Nephron (organoid): Measurements from ENCODE around the gene RBMS1.

Experiments
- H3K27ac Mint-ChIP-seq, 3 experiments: 2 replicates each; pipeline ENCODE4 v1.8.0; 2020; ENCODE audit warnings: mixed read lengths in 3 of 3, mild to moderate bottlenecking in 2 of 3, moderate library complexity in 1 of 3
- H3K27me3 Mint-ChIP-seq: 2 replicates; pipeline ENCODE4 v1.8.0; 2021; ENCODE audit warnings: low read depth, mild to moderate bottlenecking, moderate library complexity, mixed read lengths
- H3K36me3 Mint-ChIP-seq: 2 replicates; pipeline ENCODE4 v1.8.0; 2020; ENCODE audit warnings: low read depth, mixed read lengths
- H3K4me1 Mint-ChIP-seq: 2 replicates; pipeline ENCODE4 v1.8.0; 2020; ENCODE audit warnings: mixed read lengths
- H3K4me3 Mint-ChIP-seq, 3 experiments: 2 replicates each; pipeline ENCODE4 v1.8.0; 2020; ENCODE audit warnings: mild to moderate bottlenecking in 3 of 3, mixed read lengths in 3 of 3, moderate library complexity in 2 of 3
- H3K9me3 Mint-ChIP-seq: 2 replicates; pipeline ENCODE4 v1.8.0; 2020; ENCODE audit warnings: mixed read lengths
- CTCF ChIP-seq, 3 experiments: fragments of 200-600 bp; sonication (generic); IDR thresholded peaks; one replicate each; pipeline ENCODE4 v1.5.0; 2021; ENCODE audit warnings: antibody characterized with exemption in 3 of 3; ENCODE audit not compliant: unreplicated experiment in 3 of 3

The RBMS1 gene

GRCh38 chr2:160229591-160229990 lies 264.0 kb downstream of the RBMS1 start:
- no peaks in the 10 kb centered on the region for H3K9me3 Mint-ChIP-seq

GRCh38 chr2:160228141-160228917 lies 265.3 kb downstream of the RBMS1 start:
- no peak for TF ChIP-seq CTCF (IDR thresholded peaks at IDR 0.05; ENCODE audit: unreplicated experiment in 3 of 3)
- H3K4me3 Mint-ChIP-seq, result no peak overlapping the region
- no peaks in the 10 kb centered on the region for H3K9me3 Mint-ChIP-seq
- peak overlapping the region; percentile 72 to 93 (median 91) for H3K27ac Mint-ChIP-seq
- H3K4me1 Mint-ChIP-seq, result peaks cover 64% of the 10 kb centered on the region
- no peaks in the 10 kb centered on the region for H3K27me3 Mint-ChIP-seq
- no peaks in the 10 kb centered on the region for H3K36me3 Mint-ChIP-seq

More at GRCh38 chr2:160229591-160229990, 264.0 kb downstream of the RBMS1 start:
- Mint-ChIP-seq H3K4me3 (no peak overlapping the region), H3K27ac (peak overlapping the region; percentile 60 to 93 (median 61)), H3K4me1 (peaks cover 53% of the 10 kb centered on the region), H3K36me3 (no peaks in the 10 kb centered on the region), H3K27me3 (no peaks in the 10 kb centered on the region)
- TF ChIP-seq CTCF (IDR thresholded peaks at IDR 0.05; ENCODE audit: unreplicated experiment in 3 of 3), result no peak

- Mint-ChIP-seq H3K27me3 (peaks cover 3% of the 10 kb centered on the region), H3K36me3 (no peaks in the 10 kb centered on the region), H3K9me3 (no peaks in the 10 kb centered on the region), H3K4me1 (peaks cover 70% of the 10 kb centered on the region), H3K4me3 (no peak overlapping the region), H3K27ac (peak overlapping the region; percentile 72 to 93 (median 91))
- TF ChIP-seq CTCF (IDR thresholded peaks at IDR 0.05; ENCODE audit: unreplicated experiment in 3 of 3), result no peak
Measured at GRCh38 chr2:160227293-160227915, 266.2 kb downstream of the RBMS1 start.

GRCh38 chr2:160226367-160226766 lies 267.2 kb downstream of the RBMS1 start:
- Mint-ChIP-seq H3K9me3 (no peaks in the 10 kb centered on the region), H3K36me3 (no peaks in the 10 kb centered on the region), H3K4me1 (peaks cover 77% of the 10 kb centered on the region), H3K4me3 (no peak overlapping the region), H3K27ac (peak overlapping the region; percentile 72 to 93 (median 91)), H3K27me3 (peaks cover 3% of the 10 kb centered on the region)
- no peak for TF ChIP-seq CTCF (IDR thresholded peaks at IDR 0.05; ENCODE audit: unreplicated experiment in 3 of 3)

- no peak for TF ChIP-seq CTCF (IDR thresholded peaks at IDR 0.05; ENCODE audit: unreplicated experiment in 3 of 3)
- H3K4me1 Mint-ChIP-seq, result peaks cover 84% of the 10 kb centered on the region
- H3K27ac Mint-ChIP-seq, result peak overlapping the region; percentile 71 to 91 (median 72)
- H3K4me3 Mint-ChIP-seq, result no peak overlapping the region
- H3K36me3 Mint-ChIP-seq, result no peaks in the 10 kb centered on the region
- peaks cover 3% of the 10 kb centered on the region for H3K27me3 Mint-ChIP-seq
- H3K9me3 Mint-ChIP-seq, result no peaks in the 10 kb centered on the region
Measured at GRCh38 chr2:160225722-160226121, 267.9 kb downstream of the RBMS1 start.
